ENCODE data around the gene HEATR3.

DNA sequence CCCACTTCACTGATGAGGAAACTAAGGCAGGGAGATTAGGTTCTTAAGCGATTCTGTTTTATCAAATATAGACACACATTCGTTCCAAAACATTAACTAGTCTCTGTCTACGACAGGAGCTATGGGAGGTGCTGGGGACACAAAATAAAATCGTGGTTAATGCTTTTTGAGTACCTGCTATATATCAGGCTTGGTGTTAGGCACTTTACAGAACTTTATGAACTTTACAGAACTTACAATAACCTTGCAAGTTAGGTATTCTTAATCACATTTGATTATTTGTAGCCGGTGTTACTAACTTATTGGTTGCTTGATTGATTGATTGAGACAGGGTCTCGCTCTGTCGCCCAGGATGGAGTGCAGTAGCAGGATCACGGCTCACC lies 538 bp upstream of the HEATR3 start:
- TF ChIP-seq, protein P1, sequence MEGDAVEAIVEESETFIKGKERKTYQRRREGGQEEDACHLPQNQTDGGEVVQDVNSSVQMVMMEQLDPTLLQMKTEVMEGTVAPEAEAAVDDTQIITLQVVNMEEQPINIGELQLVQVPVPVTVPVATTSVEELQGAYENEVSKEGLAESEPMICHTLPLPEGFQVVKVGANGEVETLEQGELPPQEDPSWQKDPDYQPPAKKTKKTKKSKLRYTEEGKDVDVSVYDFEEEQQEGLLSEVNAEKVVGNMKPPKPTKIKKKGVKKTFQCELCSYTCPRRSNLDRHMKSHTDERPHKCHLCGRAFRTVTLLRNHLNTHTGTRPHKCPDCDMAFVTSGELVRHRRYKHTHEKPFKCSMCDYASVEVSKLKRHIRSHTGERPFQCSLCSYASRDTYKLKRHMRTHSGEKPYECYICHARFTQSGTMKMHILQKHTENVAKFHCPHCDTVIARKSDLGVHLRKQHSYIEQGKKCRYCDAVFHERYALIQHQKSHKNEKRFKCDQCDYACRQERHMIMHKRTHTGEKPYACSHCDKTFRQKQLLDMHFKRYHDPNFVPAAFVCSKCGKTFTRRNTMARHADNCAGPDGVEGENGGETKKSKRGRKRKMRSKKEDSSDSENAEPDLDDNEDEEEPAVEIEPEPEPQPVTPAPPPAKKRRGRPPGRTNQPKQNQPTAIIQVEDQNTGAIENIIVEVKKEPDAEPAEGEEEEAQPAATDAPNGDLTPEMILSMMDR (IDR thresholded peaks at IDR 0.05; ENCODE audit: low read depth, low read length, poor library complexity, severe bottlenecking), result no peak
- no peak for TF ChIP-seq EZH2phosphoT487 (IDR thresholded peaks at IDR 0.05; ENCODE audit: borderline replicate concordance, low read length)

Measured in DOHH2 (cell line).